Stimulated activated CD4-positive, alpha-beta T cell treated with anti-CD3 and anti-CD28 coated beads, TNF-alpha, amount 100 ng/mL, for 4 hours (primary cell): ENCODE measurements around the gene ALAD.
"Not testable (repeated sequence)": the region's sequence is repeated elsewhere in the genome, so short reads cannot be mapped to it uniquely, and the experiment has no call there.

Experiments
- DNase-seq, 3 experiments: peaks; one replicate each; pipeline ENCODE4 v3.0.0-alpha.2; 2020; ENCODE audit warnings: low read depth in 3 of 3

The ALAD gene

GRCh38 chr9:113373676-113374392 lies 27.2 kb downstream of the ALAD start:
- DNase-seq: no peak

- no peak for DNase-seq
Observed at GRCh38 chr9:113373256-113373655, 27.8 kb downstream of the ALAD start.

DNA sequence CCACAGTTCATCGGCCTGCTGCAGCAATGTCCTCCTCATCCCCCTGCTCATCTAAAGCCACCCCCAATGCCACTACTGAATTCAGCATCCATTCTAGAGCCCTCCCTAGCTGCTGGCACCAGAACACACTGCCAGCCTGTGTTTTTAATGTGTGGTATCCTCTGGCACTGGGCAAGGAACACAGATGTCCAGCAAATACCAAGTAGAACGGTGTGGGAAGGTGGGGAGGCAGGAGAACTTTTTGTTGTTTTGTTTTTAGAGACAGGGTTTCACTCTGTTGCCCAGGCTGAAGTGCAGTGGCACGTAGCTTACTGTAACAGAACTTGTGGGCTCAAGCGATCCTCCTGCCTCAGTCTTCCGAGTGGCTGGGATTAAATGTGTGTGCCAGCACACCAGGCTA lies 29.0 kb downstream of the ALAD start:
- DNase-seq: no peak

DNA sequence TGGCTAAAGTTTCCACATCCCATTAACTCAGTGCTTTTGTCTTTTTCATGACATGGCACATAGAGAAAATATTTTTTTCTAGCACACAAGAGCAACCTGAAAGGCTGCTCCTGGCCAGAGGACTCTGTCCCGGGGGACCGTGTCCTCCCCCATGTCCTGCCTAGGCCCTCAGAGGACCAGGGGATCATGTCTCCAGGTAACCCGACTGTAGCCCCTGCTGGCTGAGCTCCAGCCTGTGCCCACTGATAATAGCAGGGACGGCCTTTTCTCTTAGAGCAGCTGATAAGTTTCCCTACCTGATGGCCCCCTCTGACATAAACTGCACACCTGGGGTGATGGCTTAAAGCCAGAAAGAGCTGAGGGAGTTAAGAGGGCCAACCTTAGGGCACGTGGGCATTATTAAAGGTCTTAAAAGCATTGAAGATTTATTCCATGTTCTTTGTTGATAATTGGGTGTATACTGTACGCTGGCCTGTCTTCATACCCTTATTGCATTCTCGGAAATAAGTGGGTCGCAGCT lies 30.2 kb downstream of the ALAD start:
- DNase-seq: no peak

- DNase-seq: no peak
Observed at GRCh38 chr9:113369855-113370140, 31.3 kb downstream of the ALAD start.

DNA sequence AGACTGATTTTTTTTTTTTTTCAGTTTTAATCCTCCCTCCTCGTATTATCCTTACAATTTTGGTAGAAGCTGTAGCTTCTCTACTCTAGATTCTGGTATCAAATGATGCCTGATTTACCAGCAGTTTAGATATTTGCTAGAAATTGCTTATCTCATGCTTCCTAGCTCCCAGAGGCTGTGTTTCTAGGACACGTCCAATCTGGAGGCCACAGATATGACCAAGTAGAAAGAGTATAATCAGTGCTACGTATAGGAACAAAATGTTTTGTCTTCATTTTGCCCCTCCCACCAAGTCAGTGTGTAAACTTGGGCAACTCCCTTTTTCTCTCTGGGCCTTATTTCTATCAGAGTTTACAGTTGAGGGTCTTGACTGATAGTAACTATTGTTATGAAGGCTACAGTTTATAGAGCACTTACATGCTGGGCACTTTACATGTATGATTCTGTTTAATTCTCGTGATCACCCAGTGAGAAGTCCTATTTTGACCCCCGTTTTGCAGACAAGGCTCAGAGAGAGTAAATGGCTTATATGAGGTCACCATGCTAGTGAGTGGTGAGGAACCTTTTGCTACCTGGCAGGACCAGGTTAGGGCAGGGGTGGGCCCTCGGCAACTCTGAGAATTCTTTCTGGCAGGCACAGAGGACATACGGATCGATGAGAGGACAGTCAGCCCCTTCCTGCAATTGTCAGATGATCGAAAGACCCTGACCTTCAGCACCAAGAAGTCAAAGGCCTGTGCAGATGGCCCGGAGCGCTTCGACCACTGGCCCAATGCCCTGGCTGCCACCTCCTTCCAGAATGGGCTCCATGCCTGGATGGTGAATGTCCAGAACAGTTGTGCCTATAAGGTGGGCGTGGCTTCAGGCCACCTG lies 31.9 kb downstream of the ALAD start:
- no peak for DNase-seq

DNA sequence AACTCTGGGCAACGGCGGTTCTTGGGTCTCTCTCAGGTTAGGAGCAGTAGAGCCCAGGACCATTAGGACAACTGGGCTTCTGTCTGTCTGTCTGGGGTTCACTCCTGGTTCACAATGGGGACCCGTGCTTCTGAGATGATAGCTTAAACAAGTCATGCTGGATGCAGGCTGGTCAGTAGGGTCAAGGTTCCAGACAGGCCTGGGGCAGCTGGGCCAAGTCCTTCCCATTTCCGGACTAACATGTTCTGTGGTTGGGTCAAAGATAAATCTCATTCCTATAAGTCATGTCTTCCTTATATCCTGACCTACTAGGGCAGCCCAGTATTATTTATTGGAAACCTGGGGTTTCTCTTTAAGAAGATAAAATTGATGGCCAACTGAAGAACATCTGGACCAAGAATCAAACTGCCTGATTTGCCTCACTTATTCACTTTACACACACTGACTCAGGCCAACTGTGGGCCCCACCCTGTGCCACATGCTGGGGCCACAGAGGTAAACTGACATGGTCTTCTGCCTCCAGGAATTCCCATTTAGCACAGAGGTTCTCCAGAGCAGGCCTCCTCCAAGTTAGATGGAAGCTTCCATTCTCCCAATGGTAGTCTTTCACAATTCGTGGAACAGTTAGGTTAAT lies 32.6 kb downstream of the ALAD start:
- DNase-seq: no peak

GRCh38 chr9:113365652-113366051 lies 35.4 kb downstream of the ALAD start:
- not testable (repeated sequence) for DNase-seq

GRCh38 chr9:113364951-113365350 lies 36.1 kb downstream of the ALAD start:
- no peak for DNase-seq

GRCh38 chr9:113363336-113363735 lies 37.7 kb downstream of the ALAD start:
- no peak for DNase-seq

- no peak for DNase-seq
Observed at GRCh38 chr9:113361304-113362018, 39.6 kb downstream of the ALAD start.

DNA sequence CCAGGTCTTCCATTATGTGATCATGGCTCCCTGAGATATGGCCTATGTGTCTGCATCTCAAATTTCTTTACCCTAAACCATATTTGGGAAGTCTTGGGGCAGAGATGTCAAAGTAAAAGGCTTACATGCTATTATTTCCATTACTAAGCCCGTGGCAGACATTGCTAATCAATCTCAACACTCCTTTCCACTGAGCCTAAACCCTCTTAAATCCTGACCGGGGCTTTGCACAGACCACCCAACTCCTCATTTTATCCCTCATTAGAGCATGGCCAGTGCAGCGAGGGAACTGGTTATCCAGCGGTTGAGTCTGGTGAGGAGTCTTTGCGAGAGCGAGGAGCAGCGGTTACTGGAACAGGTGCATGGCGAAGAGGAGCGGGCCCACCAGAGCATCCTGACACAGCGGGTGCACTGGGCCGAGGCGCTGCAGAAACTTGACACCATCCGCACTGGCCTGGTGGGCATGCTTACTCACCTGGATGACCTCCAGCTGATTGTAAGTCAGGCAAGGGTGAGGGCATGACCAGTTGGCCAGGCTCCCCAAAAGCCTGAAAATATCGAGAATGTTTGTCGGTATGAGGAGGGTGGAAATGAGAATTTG lies 40.7 kb downstream of the ALAD start:
- no peak for DNase-seq

DNA sequence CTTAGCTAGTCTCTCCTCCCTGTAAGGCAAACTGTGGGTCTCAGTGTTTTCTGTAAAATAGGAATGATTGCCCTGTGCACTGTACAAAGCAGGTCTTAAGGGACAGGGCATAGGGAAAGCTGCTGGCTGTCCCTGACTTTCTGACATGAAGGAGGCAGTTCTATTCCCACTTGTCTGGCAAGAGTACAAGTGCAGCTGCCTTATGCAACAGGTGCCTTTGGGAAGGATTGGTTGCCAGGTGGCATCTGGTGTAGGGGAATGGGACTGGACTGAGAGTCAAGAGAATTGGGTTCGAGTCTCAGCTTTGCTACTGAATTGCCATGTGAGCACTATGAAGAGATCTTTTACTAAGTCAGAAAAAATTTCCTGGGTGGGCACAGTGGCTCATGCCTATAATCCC lies 41.7 kb downstream of the ALAD start:
- no peak for DNase-seq

DNA sequence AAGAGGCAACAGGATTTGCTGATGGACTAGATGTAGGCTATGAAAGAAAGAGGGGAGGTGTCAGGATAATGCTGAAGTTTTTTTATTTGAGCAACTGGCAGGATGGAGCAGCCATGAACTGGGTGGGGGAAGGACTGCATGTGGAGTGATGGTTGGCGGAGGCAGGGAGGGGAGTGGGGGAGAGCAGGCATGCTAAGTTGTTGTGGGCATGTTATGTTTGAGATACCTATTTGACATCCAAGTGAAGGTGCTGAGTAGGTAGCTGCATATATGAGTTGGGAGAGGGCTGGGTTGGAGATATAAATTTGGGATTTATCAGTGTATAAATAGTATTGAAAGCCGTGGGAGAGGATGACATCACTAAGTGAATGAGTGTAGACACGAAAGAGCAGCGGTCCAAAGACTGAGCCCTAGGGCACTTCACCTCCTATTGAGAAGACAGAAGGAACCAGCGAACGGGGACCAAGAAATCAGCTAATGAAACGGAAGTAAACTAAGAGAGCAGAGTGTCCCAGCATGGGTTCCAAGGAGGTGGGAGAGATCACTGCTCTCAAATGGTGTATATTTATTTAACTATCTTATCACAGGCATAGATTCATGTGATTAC lies 44.3 kb downstream of the ALAD start:
- DNase-seq: no peak

DNA sequence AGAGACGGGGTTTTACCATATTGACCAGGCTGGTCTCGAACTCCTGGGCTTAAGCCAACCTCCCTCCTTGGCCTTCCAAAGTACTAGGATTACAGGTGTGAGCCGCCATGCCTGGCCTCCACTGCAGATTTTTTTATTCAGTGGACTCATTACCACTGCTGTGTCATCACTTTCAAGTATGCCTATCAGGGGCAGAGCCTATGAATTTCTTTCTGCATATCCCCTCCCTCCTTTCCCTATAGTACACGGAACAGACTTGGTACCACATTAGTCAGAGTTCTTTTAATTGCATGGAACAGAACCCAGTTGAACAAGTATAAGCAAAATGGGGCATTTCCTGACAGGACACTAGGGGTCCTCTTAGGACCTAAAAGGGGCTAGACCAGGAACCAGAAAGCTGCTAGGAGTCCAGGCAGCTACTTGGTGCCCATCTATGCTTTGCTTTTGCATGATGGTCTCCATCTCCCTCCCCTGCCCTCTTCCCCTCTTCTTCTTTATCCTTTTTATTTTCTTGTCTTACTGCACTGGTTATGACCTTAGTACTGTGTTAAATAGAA lies 46.0 kb downstream of the ALAD start:
- no peak for DNase-seq

- no peak for DNase-seq
Observed at GRCh38 chr9:113352411-113352810, 48.7 kb downstream of the ALAD start.

- DNase-seq: no peak
Observed at GRCh38 chr9:113352006-113352405, 49.1 kb downstream of the ALAD start.

DNA sequence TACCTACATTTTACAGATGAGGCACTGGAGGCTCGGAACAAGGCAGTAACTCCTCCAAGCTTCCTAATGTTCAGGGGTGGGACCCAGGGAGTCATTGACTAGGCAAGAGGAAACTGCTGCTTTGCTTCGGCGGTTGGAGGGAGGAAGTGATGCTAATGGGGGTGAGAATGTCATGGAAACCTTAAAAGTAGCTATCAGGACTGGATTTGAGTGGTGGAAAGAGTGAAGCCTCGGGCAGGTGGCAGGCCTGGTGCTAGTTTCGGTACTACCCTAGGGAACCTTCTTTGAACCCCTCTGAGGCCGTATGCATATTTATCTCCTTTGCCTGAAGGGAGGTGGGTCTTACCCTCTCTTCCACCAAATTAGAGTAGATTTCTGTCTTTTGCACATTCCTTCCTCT lies 50.1 kb downstream of the ALAD start:
- no peak for DNase-seq

GRCh38 chr9:113350107-113350661 lies 50.9 kb downstream of the ALAD start:
- no peak for DNase-seq

DNA sequence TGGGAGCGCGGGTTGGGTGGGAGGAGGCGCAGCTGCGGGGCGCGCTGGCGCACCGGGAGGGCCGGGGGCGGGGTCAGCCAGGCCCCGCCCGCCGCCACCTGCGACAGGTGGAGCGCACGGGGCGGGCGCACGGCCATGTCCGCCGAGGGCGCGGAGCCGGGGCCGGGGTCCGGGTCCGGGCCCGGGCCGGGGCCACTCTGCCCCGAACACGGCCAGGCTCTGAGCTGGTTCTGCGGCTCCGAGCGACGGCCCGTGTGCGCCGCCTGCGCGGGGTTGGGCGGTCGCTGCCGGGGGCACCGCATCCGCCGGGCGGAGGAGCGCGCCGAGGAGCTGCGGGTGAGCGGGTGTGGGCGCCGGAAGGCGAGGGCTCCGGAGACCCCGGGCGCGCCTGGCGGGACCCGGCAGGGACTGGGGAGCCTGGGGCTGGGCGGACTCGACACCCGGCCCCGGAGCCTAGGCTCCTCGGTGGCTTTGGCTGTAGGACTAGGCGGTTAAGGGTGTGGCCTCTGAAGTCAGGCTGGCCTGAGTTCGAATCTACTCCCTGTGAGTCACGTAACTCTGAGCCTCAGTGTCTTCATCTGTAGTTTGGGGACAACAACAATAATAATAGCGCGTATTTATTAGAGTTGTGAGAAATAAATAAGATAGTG lies 51.5 kb downstream of the ALAD start, which contains the start of gene BSPRY:
Gene BSPRY (plus strand): TSS at position 97 of the 650 bp plus-strand sequence. CDS start 39 bp downstream, at position 136.
- no peak for DNase-seq
